ENCODE measurements around the gene MDGA2. TPM values are rescaled to one million over a fixed set of nuclear protein-coding genes. Genes with fewer than 3 reads are reported as not detected.
A peak's percentile ranks its signal among the peaks of the same experiment; 100 is the strongest.

MDGA2 gene
- total and polyA plus RNA-seq, 9 of the 15 experiments (the other 6 are each of a cell fraction or from before 2014, with no cell fraction given): 0.01 to 0.18 (median 0.03) TPM; not detected in 5

- in situ Hi-C loops (cut with MboI): no loop called here
- BruUV-seq (replicated peaks): no TSS peak
Observed at GRCh38 chr14:47590767-47591495, 84.5 kb downstream of the MDGA2 start.

GRCh38 chr14:47585447-47585846 lies 90.0 kb downstream of the MDGA2 start:
- no peak overlapping the region for H3K27ac ChIP-seq (ENCODE audit: extremely low read depth, low read depth, low read length)
- POLR2A ChIA-PET: no interaction called here
- CTCF ChIA-PET (ENCODE audit: low intra/inter-chr PET ratio): no interaction called here
- H3K27me3 ChIP-seq (ENCODE audit: control insufficient read depth in 2 of 2, insufficient read depth in 2 of 2, low read length in 2 of 2): no peaks in the 10 kb centered on the region
- no peaks in the 10 kb centered on the region for H3K4me1 ChIP-seq (replicated peaks in 1 of 2; ENCODE audit: control insufficient read depth in 2 of 2, insufficient read depth in 2 of 2, low read length in 2 of 2)
- H2AFZ ChIP-seq (ENCODE audit: low read depth, low read length): no peak overlapping the region
- WGBS (ENCODE audit: insufficient coverage, low coverage, missing lambda C conversion rate): 3% methylated on average over 7 of the region's 7 CpGs
- no peaks in the 10 kb centered on the region for H3K9me1 ChIP-seq (ENCODE audit: control insufficient read depth, insufficient read depth, low read length)
- no TSS peak for BruUV-seq (replicated peaks)
- H3K9me3 ChIP-seq (replicated peaks; ENCODE audit: control insufficient read depth, insufficient read depth, low read depth, low read length): no peaks in the 10 kb centered on the region
- FAIRE-seq: no peak
- in situ Hi-C loops (cut with MboI) (no loop called here), intact Hi-C loops (cut with micrococcal nuclease) (no loop called here)
- DNase-seq (ENCODE audit: extremely low read depth in 1 of 4, low spot score in 3 of 4): no peak
- no peaks in the 10 kb centered on the region for H3K79me2 ChIP-seq (ENCODE audit: control insufficient read depth, insufficient read depth, low read length)
- H3K36me3 ChIP-seq (ENCODE audit: control insufficient read depth, insufficient read depth, low read length): no peaks in the 10 kb centered on the region
- ATAC-seq: no peak
- no peak overlapping the region for H3K4me2 ChIP-seq (ENCODE audit: insufficient read depth, low read length)
- no peaks in the 10 kb centered on the region for H4K20me1 ChIP-seq (replicated peaks; ENCODE audit: control insufficient read depth, insufficient read depth, low read length)
- TF ChIP-seq C11orf30 (IDR thresholded peaks at IDR 0.05; ENCODE audit: low read depth) (no peak), ZNF75A (CRISPR knock-in tag; IDR thresholded peaks at IDR 0.05) (no peak), LCOR (CRISPR knock-in tag; IDR thresholded peaks at IDR 0.05) (no peak), ZEB2 (IDR thresholded peaks at IDR 0.05) (no peak), BRCA1 (IDR thresholded peaks at IDR 0.05) (no peak), BRCA1 (CRISPR knock-in tag; IDR thresholded peaks at IDR 0.05) (no peak), ZNF551 (CRISPR knock-in tag; IDR thresholded peaks at IDR 0.05) (no peak), ZNF197 (CRISPR knock-in tag; IDR thresholded peaks at IDR 0.05; ENCODE audit: low read depth) (no peak), SAFB (IDR thresholded peaks at IDR 0.05; ENCODE audit: borderline replicate concordance, low read depth, low read length) (no peak), NUFIP1 (IDR thresholded peaks at IDR 0.05; ENCODE audit: partially characterized antibody) (no peak), KLF16 (IDR thresholded peaks at IDR 0.05) (no peak)
- H3K9ac ChIP-seq (ENCODE audit: insufficient read depth in 1 of 2, low read depth in 2 of 2, low read length in 2 of 2): no peak overlapping the region
- no peak overlapping the region for H3K4me3 ChIP-seq

More at GRCh38 chr14:47590767-47591495, 84.5 kb downstream of the MDGA2 start:
- Histone ChIP-seq H3K27ac (ENCODE audit: extremely low read depth, low read depth, low read length) (no peak overlapping the region), H3K9me3 (replicated peaks; ENCODE audit: control insufficient read depth, insufficient read depth, low read depth, low read length) (no peaks in the 10 kb centered on the region), H3K79me2 (ENCODE audit: control insufficient read depth, insufficient read depth, low read length) (no peaks in the 10 kb centered on the region), H3K4me1 (replicated peaks in 1 of 2; ENCODE audit: control insufficient read depth in 2 of 2, insufficient read depth in 2 of 2, low read length in 2 of 2) (no peaks in the 10 kb centered on the region), H4K20me1 (replicated peaks; ENCODE audit: control insufficient read depth, insufficient read depth, low read length) (no peaks in the 10 kb centered on the region), H3K9me1 (ENCODE audit: control insufficient read depth, insufficient read depth, low read length) (no peaks in the 10 kb centered on the region), H3K9ac (ENCODE audit: insufficient read depth in 1 of 2, low read depth in 2 of 2, low read length in 2 of 2) (no peak overlapping the region), H3K4me2 (ENCODE audit: insufficient read depth, low read length) (no peak overlapping the region), H3K36me3 (ENCODE audit: control insufficient read depth, insufficient read depth, low read length) (no peaks in the 10 kb centered on the region), H2AFZ (ENCODE audit: low read depth, low read length) (no peak overlapping the region), H3K27me3 (ENCODE audit: control insufficient read depth in 2 of 2, insufficient read depth in 2 of 2, low read length in 2 of 2) (no peaks in the 10 kb centered on the region), H3K4me3 (no peak overlapping the region)
- FAIRE-seq: no peak
- 0% methylated on average over 2 of the region's 2 CpGs for WGBS (ENCODE audit: insufficient coverage, low coverage, missing lambda C conversion rate)
- TF ChIP-seq ZNF316 (IDR thresholded peaks at IDR 0.05) (peak; percentile 14; the same call in 1 of the 2 replicates), EP400 (IDR thresholded peaks at IDR 0.05) (no peak)
- intact Hi-C loops (cut with micrococcal nuclease): no loop called here
- ATAC-seq: no peak
- CTCF ChIA-PET (ENCODE audit: low intra/inter-chr PET ratio): no interaction called here
- POLR2A ChIA-PET: no interaction called here
- DNase-seq (ENCODE audit: extremely low read depth in 1 of 4, low spot score in 3 of 4): no peak

All from K562 (cell line).